Panc1 (cell line): ENCODE measurements around the gene MAPT. TPM values are rescaled to one million over a fixed set of nuclear protein-coding genes. Genes with fewer than 3 reads are reported as not detected.

ENCODE experiments used
- ATAC-seq: fragments of 200-7000 bp; cut with Tn5 transposase; 2 replicates; pipeline ENCODE4 v1.9.1; 2020; ENCODE audit warnings: mild to moderate bottlenecking, moderate library complexity
- BruUV-seq: library from RNA; stranded (reverse); fragments of 400-500 nt; replicated peaks from 2 replicates; lab custom pipeline; 2021; lab: Mats Ljungman, UMichigan
- CTCF ChIA-PET: fragments of 300-600 bp; sonication (Branson Sonifier 250); formaldehyde crosslinking; loops from one replicate; lab custom pipeline; 2022; ENCODE audit warnings: antibody characterized with exemption; lab: Charles Lee
- POLR2A ChIA-PET: fragments of 300-600 bp; sonication (Branson Sonifier 250); formaldehyde crosslinking; loops from one replicate; lab custom pipeline; 2022; ENCODE audit warnings: antibody characterized with exemption; lab: Charles Lee
- DNase-seq: peaks from one replicate; pipeline ENCODE4 v3.0.0-alpha.2; 2010; ENCODE audit warnings: low read depth, low spot score
- H3K27ac ChIP-seq: 2 replicates; pipeline ENCODE4 v1.5.1; 2011; ENCODE audit warnings: mild to moderate bottlenecking, low read length, inconsistent platforms
- H3K27me3 ChIP-seq: fragments of 200-500 bp; sonication (Bioruptor generic); 2 replicates; pipeline ENCODE4 v1.6.0; 2014; ENCODE audit warnings: low read length, inconsistent platforms; ENCODE audit not compliant: control insufficient read depth, insufficient read depth
- H3K36me3 ChIP-seq: fragments of 200-500 bp; sonication (Bioruptor generic); 2 replicates; pipeline ENCODE4 v1.5.1; 2014; ENCODE audit warnings: inconsistent platforms, mild to moderate bottlenecking, low read length, moderate library complexity; ENCODE audit not compliant: control insufficient read depth, insufficient read depth
- H3K4me1 ChIP-seq: 2 replicates; pipeline ENCODE4 v1.5.1; 2011; ENCODE audit warnings: inconsistent platforms, mild to moderate bottlenecking, low read length, moderate library complexity; ENCODE audit not compliant: control insufficient read depth, insufficient read depth
- H3K4me3 ChIP-seq, 2 experiments: 2 replicates each; pipeline ENCODE4 v1.5.1; 2011 to 2012; ENCODE audit warnings: low read depth in 2 of 2, low read length in 2 of 2, mild to moderate bottlenecking in 2 of 2, inconsistent platforms in 1 of 2, moderate library complexity in 1 of 2
- H3K9me3 ChIP-seq: fragments of 200-500 bp; sonication (Bioruptor generic); 2 replicates; pipeline ENCODE4 v1.5.1; 2014; ENCODE audit warnings: low read depth, mild to moderate bottlenecking, inconsistent platforms, low read length, moderate library complexity; ENCODE audit not compliant: control insufficient read depth, insufficient read depth
- POLR2AphosphoS5 ChIP-seq: IDR thresholded peaks from 2 replicates; pipeline ENCODE4 v1.6.1; 2012; ENCODE audit warnings: mild to moderate bottlenecking, low read depth, low read length, moderate library complexity
- SIN3A ChIP-seq: IDR thresholded peaks from 2 replicates; pipeline ENCODE4 v1.6.1; 2012; ENCODE audit warnings: low read depth, mild to moderate bottlenecking, low read length, moderate library complexity, borderline replicate concordance; ENCODE audit not compliant: insufficient read depth
- TCF7L2 ChIP-seq: IDR thresholded peaks from 2 replicates; pipeline ENCODE4 v1.6.1; 2011; ENCODE audit warnings: mild to moderate bottlenecking, low read depth, low read length, inconsistent platforms
- in situ Hi-C: cut with HindIII; loops from 2 replicates; pipeline ENCODE4 v1.10.0; 2016; ENCODE audit warnings: low sequenced_read_pairs, low pct_unique_long_range_greater_than_20kb
- intact Hi-C: fragments of 100-400 bp; cut with micrococcal nuclease; formaldehyde crosslinking; loops from one replicate; pipeline ENCODE4 v1.10.0; 2022; ENCODE audit not compliant: unreplicated experiment
- total RNA-seq: library from RNA; stranded (reverse); gene quantifications from one replicate; pipeline ENCODE4 v1.2.1, GENCODE V29; 2021; ENCODE audit not compliant: unreplicated experiment
- TF ChIP-seq, protein P1 (sequence below): fragments of 450-650 bp; IDR thresholded peaks from 2 replicates; pipeline ENCODE4 v1.5.1; 2017; ENCODE audit warnings: mild to moderate bottlenecking
- TF ChIP-seq, protein P2 (sequence below), 2 experiments: IDR thresholded peaks; 2 replicates each; pipeline ENCODE4 v1.6.1; 2011 to 2012; ENCODE audit warnings: low read depth in 2 of 2, control low read depth in 1 of 2, low read length in 1 of 2, mild to moderate bottlenecking in 1 of 2, moderate library complexity in 1 of 2; ENCODE audit not compliant: insufficient read depth in 1 of 2

Gene MAPT
- total RNA-seq, 1 experiment from 2014 or later, result 0.59 TPM

DNA sequence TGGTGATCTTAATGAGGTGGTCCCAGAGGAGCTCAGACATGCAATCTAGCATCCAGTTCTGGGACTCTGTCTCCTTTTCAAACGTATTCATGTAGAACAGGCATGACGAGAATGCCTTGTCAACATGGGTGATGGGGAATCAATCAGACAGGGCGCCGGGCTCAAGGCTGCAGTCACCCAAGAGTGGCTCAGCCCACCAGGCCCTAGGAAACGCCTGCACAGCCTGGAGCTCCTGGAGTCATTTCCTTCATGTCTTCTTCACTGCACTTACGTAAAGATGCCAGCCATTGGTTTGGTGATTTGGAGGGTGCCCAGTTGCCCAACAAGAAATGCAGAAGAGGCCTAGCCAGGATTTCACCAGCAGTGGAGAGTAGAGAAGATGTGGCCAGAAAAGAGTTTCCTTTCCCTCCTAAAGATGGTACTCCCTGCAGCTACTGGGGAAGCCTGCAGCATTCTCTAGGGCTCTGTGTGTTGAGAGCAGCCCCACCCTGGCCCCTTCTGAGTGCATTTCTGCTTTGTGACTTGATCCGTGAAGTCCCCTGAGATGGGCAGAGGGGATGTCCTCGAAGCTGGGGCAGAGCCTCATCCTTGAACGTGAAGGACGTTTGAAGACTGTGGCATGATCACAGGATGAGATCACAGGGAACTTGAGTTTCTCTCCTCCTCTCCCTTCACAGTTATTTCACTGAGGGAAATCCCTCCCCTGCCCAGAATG, 80.7 kb downstream of the MAPT start:
- no peak overlapping the region for H3K4me3 ChIP-seq
- no peaks in the 10 kb centered on the region for H3K4me1 ChIP-seq
- intact Hi-C loops, result no loop called here
- TF ChIP-seq TCF7L2 (no peak), POLR2AphosphoS5 (no peak)
- in situ Hi-C loops, result no loop called here
- DNase-seq (no peak), ATAC-seq (no peak)
- ChIA-PET POLR2A (no interaction called here), CTCF (no interaction called here)
- H3K27me3 ChIP-seq, result no peaks in the 10 kb centered on the region
- H3K36me3 ChIP-seq, result no peaks in the 10 kb centered on the region
- H3K9me3 ChIP-seq, result no peaks in the 10 kb centered on the region
- BruUV-seq, result no TSS peak
- H3K27ac ChIP-seq, result no peak overlapping the region

DNA sequence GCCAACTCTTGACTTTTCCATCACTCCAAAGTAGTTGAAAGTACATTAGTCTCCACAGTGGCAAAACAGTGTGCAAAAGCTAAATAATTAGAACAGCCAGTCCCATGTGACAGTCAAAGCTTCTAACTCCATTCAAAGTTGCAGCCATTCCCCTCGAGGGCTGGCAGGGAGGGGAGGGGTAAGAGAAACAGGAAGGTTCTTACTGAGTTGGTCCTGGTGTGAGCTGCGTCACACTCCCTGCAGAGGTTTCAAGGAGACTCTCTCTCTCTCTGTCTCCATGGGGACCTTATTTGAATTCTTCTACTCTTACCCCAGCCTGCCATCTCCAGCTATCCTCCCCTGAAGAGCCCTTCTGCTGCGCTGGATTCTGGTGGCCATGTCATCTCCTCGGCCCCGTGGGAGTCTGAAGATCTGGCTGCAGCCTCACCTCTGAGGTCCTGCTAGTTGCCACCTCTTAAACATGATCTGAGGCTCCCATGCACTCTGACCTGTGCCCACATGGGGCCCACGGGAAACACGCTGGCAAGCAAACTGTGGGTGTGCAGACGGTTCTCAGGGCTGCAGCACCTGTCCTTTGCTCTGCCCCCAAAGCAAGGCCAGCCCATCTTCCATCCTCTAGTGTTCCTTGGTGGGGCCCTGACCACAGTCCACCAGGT, 81.4 kb downstream of the MAPT start:
- ATAC-seq (no peak), DNase-seq (no peak)
- Histone ChIP-seq H3K4me1 (no peaks in the 10 kb centered on the region), H3K27ac (no peak overlapping the region), H3K4me3 (no peak overlapping the region), H3K27me3 (no peaks in the 10 kb centered on the region), H3K36me3 (no peaks in the 10 kb centered on the region), H3K9me3 (no peaks in the 10 kb centered on the region)
- intact Hi-C loops (no loop called here), in situ Hi-C loops (no loop called here)
- BruUV-seq, result no TSS peak
- ChIA-PET CTCF (no interaction called here), POLR2A (no interaction called here)
- TF ChIP-seq POLR2AphosphoS5, result no peak
- TF ChIP-seq SIN3A, result no peak
- TF ChIP-seq, protein P1, sequence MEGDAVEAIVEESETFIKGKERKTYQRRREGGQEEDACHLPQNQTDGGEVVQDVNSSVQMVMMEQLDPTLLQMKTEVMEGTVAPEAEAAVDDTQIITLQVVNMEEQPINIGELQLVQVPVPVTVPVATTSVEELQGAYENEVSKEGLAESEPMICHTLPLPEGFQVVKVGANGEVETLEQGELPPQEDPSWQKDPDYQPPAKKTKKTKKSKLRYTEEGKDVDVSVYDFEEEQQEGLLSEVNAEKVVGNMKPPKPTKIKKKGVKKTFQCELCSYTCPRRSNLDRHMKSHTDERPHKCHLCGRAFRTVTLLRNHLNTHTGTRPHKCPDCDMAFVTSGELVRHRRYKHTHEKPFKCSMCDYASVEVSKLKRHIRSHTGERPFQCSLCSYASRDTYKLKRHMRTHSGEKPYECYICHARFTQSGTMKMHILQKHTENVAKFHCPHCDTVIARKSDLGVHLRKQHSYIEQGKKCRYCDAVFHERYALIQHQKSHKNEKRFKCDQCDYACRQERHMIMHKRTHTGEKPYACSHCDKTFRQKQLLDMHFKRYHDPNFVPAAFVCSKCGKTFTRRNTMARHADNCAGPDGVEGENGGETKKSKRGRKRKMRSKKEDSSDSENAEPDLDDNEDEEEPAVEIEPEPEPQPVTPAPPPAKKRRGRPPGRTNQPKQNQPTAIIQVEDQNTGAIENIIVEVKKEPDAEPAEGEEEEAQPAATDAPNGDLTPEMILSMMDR, result no peak
- TF ChIP-seq TCF7L2, result no peak
- TF ChIP-seq, protein P2, sequence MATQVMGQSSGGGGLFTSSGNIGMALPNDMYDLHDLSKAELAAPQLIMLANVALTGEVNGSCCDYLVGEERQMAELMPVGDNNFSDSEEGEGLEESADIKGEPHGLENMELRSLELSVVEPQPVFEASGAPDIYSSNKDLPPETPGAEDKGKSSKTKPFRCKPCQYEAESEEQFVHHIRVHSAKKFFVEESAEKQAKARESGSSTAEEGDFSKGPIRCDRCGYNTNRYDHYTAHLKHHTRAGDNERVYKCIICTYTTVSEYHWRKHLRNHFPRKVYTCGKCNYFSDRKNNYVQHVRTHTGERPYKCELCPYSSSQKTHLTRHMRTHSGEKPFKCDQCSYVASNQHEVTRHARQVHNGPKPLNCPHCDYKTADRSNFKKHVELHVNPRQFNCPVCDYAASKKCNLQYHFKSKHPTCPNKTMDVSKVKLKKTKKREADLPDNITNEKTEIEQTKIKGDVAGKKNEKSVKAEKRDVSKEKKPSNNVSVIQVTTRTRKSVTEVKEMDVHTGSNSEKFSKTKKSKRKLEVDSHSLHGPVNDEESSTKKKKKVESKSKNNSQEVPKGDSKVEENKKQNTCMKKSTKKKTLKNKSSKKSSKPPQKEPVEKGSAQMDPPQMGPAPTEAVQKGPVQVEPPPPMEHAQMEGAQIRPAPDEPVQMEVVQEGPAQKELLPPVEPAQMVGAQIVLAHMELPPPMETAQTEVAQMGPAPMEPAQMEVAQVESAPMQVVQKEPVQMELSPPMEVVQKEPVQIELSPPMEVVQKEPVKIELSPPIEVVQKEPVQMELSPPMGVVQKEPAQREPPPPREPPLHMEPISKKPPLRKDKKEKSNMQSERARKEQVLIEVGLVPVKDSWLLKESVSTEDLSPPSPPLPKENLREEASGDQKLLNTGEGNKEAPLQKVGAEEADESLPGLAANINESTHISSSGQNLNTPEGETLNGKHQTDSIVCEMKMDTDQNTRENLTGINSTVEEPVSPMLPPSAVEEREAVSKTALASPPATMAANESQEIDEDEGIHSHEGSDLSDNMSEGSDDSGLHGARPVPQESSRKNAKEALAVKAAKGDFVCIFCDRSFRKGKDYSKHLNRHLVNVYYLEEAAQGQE (IDR thresholded peaks at IDR 0.05; ENCODE audit: insufficient read depth in 1 of 2, low read depth in 2 of 2, low read length in 1 of 2), result no peak

DNA sequence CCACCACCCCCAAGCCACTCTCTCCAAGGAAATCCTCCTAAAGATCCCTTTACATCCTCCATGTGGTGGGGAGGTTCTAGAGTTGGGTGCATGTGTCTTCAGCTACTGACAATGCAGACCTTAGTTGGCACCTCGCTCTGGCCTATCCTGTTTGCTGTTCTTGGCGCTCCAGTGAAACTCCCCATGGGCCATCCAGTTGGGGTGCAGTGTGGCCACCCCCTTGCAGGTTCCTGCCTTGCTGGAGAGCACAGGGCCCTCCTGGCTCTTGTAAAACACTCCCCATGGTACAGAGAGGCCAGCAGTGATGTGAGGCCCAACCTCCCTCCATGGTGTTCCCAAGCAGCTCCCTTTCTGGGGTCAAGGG, 82.0 kb downstream of the MAPT start:
- no peak for DNase-seq
- H3K4me3 ChIP-seq, result no peak overlapping the region
- no TSS peak for BruUV-seq
- ChIA-PET POLR2A (no interaction called here), CTCF (no interaction called here)
- in situ Hi-C loops (no loop called here), intact Hi-C loops (no loop called here)
- no peak for ATAC-seq
- TF ChIP-seq TCF7L2, result no peak
- TF ChIP-seq SIN3A, result no peak
- TF ChIP-seq, protein P2 (IDR thresholded peaks at IDR 0.05; ENCODE audit: insufficient read depth in 1 of 2, low read depth in 2 of 2, low read length in 1 of 2), result no peak
- TF ChIP-seq, protein P1, result no peak
- TF ChIP-seq POLR2AphosphoS5, result no peak
- H3K4me1 ChIP-seq, result no peaks in the 10 kb centered on the region
- no peaks in the 10 kb centered on the region for H3K27me3 ChIP-seq
- no peaks in the 10 kb centered on the region for H3K9me3 ChIP-seq
- no peaks in the 10 kb centered on the region for H3K36me3 ChIP-seq
- no peak overlapping the region for H3K27ac ChIP-seq
